OCI-LY1 (cell line): ENCODE data around the gene RABGAP1.

Source experiments
- CTCF ChIP-seq: fragments of 200-600 bp; sonication (generic), shearing (Covaris generic); IDR thresholded peaks from 2 replicates; pipeline ENCODE4 v1.5.1; 2017; ENCODE audit warnings: mild to moderate bottlenecking, antibody characterized with exemption, low read length, moderate library complexity, mixed read lengths
- EZH2 ChIP-seq: fragments of 200-600 bp; sonication (generic), shearing (Covaris generic); IDR thresholded peaks from 2 replicates; pipeline ENCODE4 v1.8.0; 2017; ENCODE audit warnings: borderline replicate concordance, mixed run types, mild to moderate bottlenecking, antibody characterized with exemption, low read length, moderate library complexity, mixed read lengths

- TF ChIP-seq CTCF (no peak), EZH2 (no peak)
These were observed 146.6 kb downstream of the RABGAP1 start for GRCh38 chr9:123087359-123087888.
